B cell (primary cell): ENCODE results near the gene UBE2F.

Source experiments
- CTCF ChIP-seq: fragments of 200-600 bp; IDR thresholded peaks from one replicate; pipeline ENCODE4 v1.8.0; 2022; ENCODE audit warnings: antibody characterized with exemption, mild to moderate bottlenecking
- EZH2 ChIP-seq: IDR thresholded peaks from 2 replicates; pipeline ENCODE4 v1.6.1; 2012; ENCODE audit warnings: borderline replicate concordance, low read depth, mild to moderate bottlenecking, moderate library complexity, low read length; ENCODE audit not compliant: insufficient read depth, poor library complexity, severe bottlenecking

DNA sequence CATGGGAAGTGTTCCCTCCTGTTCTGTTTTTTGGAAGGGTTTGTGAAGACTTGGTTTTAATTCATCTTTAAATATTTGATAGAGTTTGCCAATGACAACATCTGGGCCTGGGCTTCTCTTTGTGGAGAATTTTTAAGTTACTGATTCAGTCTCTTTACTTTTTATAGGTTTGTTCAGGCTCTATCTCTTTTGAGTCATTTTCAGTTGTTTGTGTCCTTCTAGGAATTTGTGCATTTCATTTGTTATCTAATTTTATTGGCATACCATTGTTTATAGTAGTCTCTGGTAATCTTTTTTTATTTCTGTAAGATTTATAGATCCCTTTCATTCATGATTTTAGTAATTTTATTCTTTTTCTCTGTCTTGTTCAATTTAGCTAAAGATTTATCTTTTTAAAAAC, 108.6 kb downstream of the UBE2F start:
- no peak for TF ChIP-seq EZH2
- TF ChIP-seq CTCF, result no peak
